ENCODE results near the gene PHLDB1.
A peak's percentile ranks its signal among the peaks of the same experiment; 100 is the strongest.
"Not testable (repeated sequence)": the region's sequence is repeated elsewhere in the genome, so short reads cannot be mapped to it uniquely, and the experiment has no call there.

PHLDB1 gene

GRCh38 chr11:118607401-118608359, at the start of gene PHLDB1:
Gene PHLDB1 (plus strand): TSS chr11:118607615. CDS start chr11:118613837, 6,222 bp downstream.
- peak; percentile 76 for DNase-seq (ENCODE audit: extremely low spot score)
- TF ChIP-seq LEF1 (IDR thresholded peaks at IDR 0.05; ENCODE audit: borderline replicate concordance) (peak; percentile 46; the same call in 1 of the 2 replicates), L3MBTL2 (conservative IDR thresholded peaks at IDR 0.05) (peak; percentile 23; the same call in 1 of the 2 replicates), ARNT (IDR thresholded peaks at IDR 0.05) (no peak)
- ChIA-PET CTCF (interaction anchor here (0.6 to 1.8 kb wide), 3 partner anchors 13 to 320 kb away, joined by 3 to 6 read pairs (median 6); no protein-coding TSS in a partner anchor), POLR2A (interaction anchor here (0.6 to 4.1 kb wide), 6 partner anchors 11 to 51 kb away, joined by 3 to 28 read pairs (median 4); partner anchors contain the start of gene ARCN1)

GRCh38 chr11:118560806-118561205, 46.6 kb upstream of the PHLDB1 start:
- TF ChIP-seq SP1 (IDR thresholded peaks at IDR 0.05) (no peak), ARNT (IDR thresholded peaks at IDR 0.05) (no peak), TARDBP (IDR thresholded peaks at IDR 0.05) (no peak), FOXM1 (IDR thresholded peaks at IDR 0.05; ENCODE audit: borderline replicate concordance) (no peak), NFRKB (IDR thresholded peaks at IDR 0.05) (no peak), SUZ12 (IDR thresholded peaks at IDR 0.05) (no peak), HDGF (IDR thresholded peaks at IDR 0.05; ENCODE audit: borderline replicate concordance) (no peak), FOXA1 (IDR thresholded peaks at IDR 0.05) (no peak), ZNF384 (IDR thresholded peaks at IDR 0.05) (no peak), CTBP1 (IDR thresholded peaks at IDR 0.05; ENCODE audit: borderline replicate concordance) (no peak), BHLHE40 (IDR thresholded peaks at IDR 0.05; ENCODE audit: borderline replicate concordance) (no peak), FOXK2 (IDR thresholded peaks at IDR 0.05) (no peak), PKNOX1 (IDR thresholded peaks at IDR 0.05) (no peak), LEF1 (IDR thresholded peaks at IDR 0.05; ENCODE audit: borderline replicate concordance) (no peak)
- POLR2A ChIA-PET = no interaction called here
- CTCF ChIA-PET = no interaction called here
- no peak for DNase-seq (ENCODE audit: extremely low spot score)

GRCh38 chr11:118565051-118565450, 42.4 kb upstream of the PHLDB1 start:
- no peak for DNase-seq (ENCODE audit: extremely low spot score)
- ChIA-PET POLR2A (no interaction called here), CTCF (no interaction called here)
- TF ChIP-seq BHLHE40 (IDR thresholded peaks at IDR 0.05; ENCODE audit: borderline replicate concordance) = no peak
- TF ChIP-seq PKNOX1 (IDR thresholded peaks at IDR 0.05) = no peak

GRCh38 chr11:118569670-118570069, 37.7 kb upstream of the PHLDB1 start:
- POLR2A ChIA-PET = no interaction called here
- TF ChIP-seq ZNF384 (IDR thresholded peaks at IDR 0.05) (no peak), PKNOX1 (IDR thresholded peaks at IDR 0.05) (no peak), FOXA1 (IDR thresholded peaks at IDR 0.05) (no peak), SP1 (IDR thresholded peaks at IDR 0.05) (no peak)
- CTCF ChIA-PET = interaction anchor here (1.1 kb wide), 1 partner anchor 73 kb away, joined by 3 read pairs; no protein-coding TSS in a partner anchor
- no peak for DNase-seq (ENCODE audit: extremely low spot score)

GRCh38 chr11:118570787-118571186, 36.6 kb upstream of the PHLDB1 start:
- DNase-seq (ENCODE audit: extremely low spot score) = no peak
- ChIA-PET POLR2A (interaction anchor here (1.1 kb wide), 1 partner anchor 170 kb away, joined by 3 read pairs; no protein-coding TSS in a partner anchor), CTCF (no interaction called here)
- TF ChIP-seq TARDBP (IDR thresholded peaks at IDR 0.05) (no peak), FOXM1 (IDR thresholded peaks at IDR 0.05; ENCODE audit: borderline replicate concordance) (no peak), PKNOX1 (IDR thresholded peaks at IDR 0.05) (no peak), SP1 (IDR thresholded peaks at IDR 0.05) (no peak), CTBP1 (IDR thresholded peaks at IDR 0.05; ENCODE audit: borderline replicate concordance) (no peak)

- CTCF ChIA-PET = interaction anchor here (0.7 kb wide), 2 partner anchors 793 to 1018 kb away, joined by 5 to 7 read pairs; no protein-coding TSS in a partner anchor
- POLR2A ChIA-PET = interaction anchor here (0.8 to 1.5 kb wide), 4 partner anchors 22 to 298 kb away, joined by 3 to 9 read pairs (median 4); no protein-coding TSS in a partner anchor
- DNase-seq (ENCODE audit: extremely low spot score) = not testable (repeated sequence)
Observed at GRCh38 chr11:118571701-118572060, 35.7 kb upstream of the PHLDB1 start.
